AG08396 (cell line): ENCODE measurements around the gene ADAM15.

ENCODE experiments used
- DNase-seq: peaks from one replicate; pipeline ENCODE4 v3.0.0; 2012; ENCODE audit warnings: low spot score, mixed read lengths

Gene ADAM15

DNA sequence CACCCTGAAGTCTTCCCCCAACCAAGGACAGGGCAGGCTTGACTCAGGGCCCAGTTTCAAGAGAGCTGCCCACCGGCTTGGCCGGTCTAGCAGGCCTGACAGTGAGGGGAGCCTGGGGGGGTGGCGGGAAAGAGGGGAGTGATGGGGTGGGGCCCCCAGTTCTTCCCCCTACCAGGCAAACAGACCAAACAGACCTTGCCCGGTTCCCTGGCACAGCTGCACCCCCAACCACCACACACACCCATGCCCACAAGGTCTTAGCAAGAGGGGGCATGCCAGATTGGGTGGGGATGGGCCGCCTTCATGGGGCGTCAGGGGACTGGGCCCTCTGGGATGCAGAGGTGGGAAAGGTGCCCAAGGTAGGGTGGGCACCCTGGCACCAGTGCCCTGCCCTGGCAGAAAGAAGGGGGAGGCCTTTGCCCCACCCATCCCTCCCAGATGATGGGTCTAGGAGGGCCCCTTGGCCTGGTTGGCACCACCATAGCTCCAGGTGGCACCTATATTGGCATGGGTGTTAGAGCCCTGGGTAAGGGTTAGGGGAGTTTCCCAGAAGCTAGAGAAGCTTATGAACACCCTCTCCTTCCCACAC, 39.6 kb upstream of the ADAM15 start:
- no peak for DNase-seq

DNA sequence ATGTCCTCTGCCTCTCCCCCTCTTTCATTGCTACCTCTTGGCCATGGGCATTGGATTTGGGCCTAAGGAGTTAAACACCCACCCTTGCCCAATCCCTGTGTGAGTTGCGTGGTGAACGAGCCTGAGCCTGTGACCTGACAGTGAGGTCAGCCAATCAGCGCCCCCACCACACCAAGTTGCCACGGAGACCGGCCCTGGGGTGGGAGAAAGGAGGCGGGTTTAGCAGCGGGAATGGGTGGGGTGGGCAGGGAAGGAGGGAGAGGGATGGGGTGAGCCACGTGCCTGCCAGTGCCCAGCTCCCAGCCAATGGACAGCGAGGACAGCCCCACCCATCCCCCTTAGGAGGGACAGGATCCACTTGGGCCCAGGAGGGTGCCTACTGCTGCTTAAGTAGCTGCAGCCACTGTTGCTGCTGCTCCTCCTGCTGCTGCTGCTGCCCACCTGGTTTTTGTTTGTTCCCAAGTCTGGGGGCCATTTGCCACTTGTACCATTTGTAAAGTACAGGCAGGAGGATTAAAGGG, 39.0 kb upstream of the ADAM15 start:
- DNase-seq, result peak; percentile 75

DNA sequence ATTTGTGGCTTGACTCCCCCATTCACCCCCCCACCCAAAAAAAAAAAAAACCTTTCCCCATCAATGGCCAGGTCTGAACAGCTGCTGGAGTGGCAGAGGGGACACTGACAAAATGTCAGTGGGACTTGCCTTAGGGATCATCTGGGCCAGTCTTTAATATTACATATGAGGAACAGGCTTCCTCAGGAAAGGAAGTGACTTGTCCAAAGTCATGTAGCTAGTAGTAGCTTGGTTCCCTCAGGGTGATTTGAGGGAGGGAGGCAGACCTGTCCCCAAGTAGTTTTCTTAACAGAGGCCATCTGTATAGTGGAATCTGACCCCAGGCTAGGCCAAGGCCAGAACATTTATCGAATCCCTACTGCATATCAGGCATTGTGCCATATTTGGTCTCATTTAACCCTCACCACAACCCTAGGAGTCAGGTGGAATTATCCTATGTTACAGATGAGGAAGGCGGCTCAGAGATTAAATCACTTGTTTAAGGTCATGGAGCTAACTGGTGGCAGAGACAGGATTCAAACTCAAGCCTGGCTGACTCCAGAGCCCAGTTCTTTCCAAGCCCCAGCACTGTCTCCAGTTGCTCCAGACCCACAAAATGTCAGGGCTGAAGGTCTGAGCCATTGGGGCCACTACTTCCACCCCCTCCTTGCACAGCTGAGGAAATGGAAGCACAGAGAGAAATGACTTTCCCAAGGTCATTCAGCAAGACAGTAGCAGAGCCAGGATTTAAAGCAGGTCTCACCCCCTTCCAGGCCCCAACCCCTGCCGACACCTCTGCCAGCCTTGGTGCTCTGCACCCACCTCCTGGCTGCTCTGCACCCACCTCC, 38.1 kb upstream of the ADAM15 start:
- no peak for DNase-seq

DNA sequence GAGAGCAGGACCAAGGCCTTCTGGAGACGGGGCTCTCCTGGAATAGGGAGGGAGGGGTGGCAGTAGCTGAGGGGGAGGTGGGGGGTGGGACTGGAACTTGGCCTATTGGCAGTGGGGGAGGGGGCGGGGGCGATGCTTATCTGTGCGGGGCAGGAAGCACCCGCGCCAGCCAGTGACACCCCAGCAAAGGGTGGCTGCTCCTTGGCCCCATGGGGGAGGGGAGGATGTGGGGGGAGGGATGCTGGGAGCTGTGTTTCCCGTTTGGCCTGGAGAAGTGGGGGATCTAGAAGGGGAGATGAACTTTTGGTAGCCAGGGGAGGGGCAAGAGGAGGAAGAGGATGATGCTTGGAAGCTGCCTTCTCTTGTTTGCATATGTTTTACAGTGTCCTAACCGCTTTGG, 37.5 kb upstream of the ADAM15 start:
- DNase-seq, result no peak

DNA sequence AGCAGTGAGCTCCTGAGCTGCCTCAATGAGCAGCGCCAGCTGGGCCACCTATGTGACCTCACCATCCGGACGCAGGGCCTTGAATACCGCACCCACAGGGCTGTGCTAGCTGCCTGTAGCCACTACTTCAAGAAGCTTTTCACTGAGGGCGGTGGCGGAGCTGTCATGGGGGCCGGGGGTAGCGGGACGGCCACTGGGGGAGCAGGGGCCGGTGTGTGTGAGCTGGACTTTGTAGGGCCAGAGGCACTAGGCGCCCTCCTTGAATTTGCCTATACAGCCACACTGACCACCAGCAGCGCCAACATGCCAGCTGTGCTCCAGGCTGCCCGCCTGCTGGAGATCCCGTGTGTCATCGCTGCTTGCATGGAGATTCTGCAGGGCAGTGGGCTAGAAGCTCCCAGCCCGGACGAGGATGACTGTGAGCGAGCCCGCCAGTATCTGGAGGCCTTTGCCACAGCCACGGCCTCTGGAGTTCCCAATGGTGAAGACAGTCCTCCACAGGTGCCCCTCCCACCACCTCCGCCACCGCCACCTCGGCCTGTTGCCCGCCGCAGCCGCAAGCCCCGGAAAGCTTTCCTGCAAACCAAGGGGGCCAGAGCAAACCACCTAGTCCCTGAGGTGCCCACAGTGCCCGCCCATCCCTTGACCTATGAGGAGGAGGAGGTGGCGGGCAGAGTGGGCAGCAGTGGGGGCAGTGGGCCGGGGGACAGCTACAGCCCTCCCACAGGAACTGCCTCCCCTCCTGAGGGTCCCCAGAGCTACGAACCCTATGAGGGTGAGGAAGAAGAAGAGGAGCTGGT, 36.2 kb upstream of the ADAM15 start:
- no peak for DNase-seq

DNA sequence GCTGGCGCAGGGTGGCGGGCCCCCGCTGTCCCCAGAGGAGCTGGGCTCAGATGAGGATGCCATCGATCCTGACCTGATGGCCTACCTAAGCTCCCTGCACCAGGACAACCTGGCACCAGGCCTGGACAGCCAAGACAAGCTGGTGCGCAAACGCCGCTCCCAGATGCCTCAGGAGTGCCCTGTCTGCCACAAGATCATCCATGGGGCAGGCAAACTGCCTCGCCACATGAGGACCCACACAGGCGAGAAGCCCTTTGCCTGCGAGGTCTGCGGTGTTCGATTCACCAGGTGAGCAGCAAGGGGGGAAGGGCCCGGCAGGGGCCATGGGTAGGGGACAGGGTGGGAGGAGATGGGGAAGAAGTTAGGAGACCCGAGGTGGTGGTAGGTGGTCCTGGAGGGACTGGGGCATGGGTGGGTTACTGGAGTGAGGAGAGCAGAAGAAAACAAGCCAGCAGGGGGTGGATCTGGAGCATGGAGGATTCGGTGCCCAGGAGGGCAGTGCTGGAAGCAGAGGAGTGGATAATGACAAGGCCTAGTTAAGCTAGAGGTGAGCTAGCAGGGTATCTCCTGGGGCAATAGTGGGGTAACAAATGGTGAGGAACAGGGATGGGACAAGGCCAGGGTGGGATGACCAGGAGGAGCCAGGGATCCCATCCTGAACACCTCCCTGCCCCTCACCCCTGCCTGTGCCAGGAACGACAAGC, 35.4 kb upstream of the ADAM15 start:
- no peak for DNase-seq

DNA sequence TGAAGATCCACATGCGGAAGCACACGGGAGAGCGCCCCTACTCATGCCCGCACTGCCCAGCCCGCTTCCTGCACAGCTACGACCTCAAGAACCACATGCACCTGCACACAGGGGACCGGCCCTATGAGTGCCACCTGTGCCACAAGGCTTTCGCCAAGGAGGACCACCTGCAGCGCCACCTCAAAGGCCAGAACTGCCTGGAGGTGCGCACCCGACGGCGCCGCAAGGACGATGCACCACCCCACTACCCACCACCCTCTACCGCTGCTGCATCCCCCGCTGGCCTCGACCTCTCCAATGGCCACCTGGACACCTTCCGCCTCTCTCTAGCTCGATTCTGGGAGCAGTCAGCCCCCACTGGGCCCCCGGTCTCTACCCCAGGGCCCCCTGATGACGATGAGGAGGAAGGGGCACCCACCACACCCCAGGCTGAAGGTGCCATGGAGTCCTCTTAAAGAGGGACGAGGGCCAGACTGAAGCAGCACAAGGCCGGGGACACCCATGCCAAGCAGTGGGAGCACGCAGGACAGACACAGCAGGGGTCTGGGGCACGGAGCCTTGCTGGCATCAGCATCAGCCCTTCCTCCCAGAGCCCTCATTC, 34.8 kb upstream of the ADAM15 start:
- no peak for DNase-seq

DNA sequence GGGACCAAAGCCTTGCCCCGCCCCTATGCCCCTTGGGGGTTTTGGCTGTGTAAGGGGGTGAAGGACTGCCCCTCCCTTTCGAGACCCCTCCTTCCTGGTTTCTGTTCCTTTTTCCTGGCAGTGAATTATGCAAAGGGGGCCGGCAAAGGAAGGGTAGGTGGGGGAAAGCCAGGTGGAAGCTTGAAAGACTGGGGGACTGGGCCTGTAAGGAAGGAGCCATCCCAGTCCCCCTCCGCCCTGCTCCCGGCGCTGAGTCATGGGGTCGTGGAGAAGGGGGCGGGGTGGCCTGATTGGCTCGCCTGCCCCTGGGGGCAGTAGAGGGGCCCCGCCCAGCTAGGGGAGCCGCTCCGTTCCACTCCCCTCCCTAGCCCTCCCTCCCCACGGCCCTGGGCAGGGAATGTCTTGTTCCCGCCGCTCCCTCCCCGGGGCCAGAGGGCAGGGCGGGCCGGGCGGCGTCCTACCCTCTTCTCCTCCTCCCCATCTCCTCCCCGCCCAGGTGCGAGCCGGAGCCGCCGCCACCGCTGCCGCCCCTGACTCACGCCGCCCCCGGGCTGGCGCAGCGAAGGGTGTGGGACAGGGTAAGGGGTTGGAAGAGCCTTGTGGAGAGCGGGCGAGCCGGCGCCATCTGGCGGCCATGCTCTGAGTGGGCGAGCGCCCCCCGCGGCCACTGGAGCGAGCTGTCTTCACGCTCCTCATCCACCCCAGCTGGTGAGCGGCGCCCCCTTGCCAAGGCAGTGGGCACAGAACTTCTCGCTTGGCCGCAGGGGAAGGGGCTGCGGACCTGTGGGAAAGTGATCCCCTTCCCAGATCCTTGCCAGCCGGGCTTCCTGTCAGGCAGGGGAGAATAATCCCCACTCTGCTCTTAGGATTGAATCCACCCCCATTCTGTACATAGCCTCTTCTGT, 33.8 kb upstream of the ADAM15 start:
- peak; percentile 90 for DNase-seq

DNA sequence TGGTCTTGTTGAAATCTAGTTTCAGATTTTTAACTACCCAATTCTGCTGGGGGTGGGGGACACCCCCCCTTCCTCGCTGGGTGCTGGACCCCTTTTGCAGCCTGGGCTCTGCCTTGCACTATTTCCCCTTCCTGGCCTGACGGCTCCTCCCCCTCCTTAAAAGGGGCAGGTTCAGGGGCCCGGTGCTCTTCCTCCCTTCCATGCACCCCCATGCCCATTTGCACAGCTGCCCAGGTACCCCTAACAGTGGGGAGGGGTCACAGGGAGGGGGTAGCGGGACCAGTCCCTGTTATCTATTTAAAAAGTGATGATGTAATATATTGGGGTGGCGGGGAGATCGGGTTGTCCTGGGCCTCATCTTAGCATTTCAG, 33.2 kb upstream of the ADAM15 start:
- DNase-seq, result no peak

DNA sequence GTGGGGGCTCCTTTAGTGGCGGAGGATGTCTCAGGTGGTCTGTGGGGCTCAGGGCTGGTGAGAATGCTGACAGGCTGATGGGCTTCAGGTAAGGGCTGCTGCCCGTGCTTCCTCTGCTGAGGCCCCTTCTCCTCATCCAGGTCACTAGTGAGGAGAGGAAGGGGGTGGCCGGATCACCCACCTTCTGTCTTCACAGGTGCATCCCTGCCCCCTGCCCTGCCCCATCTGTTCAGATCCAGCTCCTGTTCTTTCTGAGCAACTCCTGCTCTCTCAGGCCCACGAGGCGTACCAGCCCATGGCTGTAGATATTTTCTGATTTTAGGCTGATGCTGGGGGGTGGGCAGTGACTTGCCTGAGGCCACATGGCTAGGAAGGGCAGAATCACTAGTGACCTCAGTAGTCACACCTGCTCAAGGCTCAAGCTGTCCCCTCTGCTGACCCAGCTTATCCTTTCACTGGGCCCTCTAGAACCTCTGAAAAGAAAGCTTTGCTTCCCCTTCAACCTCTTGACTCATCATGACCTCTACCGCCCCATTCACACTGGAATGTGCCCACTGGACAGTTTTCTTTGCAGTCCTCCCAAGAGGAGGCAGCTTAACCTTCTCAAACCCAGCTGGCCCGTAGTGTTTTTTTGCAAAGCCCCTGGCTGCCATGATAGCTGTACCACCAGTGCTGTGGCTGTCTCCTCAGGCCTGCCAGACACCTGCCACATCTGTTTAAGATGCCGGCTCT, 32.3 kb upstream of the ADAM15 start:
- DNase-seq, result peak; percentile 60

DNA sequence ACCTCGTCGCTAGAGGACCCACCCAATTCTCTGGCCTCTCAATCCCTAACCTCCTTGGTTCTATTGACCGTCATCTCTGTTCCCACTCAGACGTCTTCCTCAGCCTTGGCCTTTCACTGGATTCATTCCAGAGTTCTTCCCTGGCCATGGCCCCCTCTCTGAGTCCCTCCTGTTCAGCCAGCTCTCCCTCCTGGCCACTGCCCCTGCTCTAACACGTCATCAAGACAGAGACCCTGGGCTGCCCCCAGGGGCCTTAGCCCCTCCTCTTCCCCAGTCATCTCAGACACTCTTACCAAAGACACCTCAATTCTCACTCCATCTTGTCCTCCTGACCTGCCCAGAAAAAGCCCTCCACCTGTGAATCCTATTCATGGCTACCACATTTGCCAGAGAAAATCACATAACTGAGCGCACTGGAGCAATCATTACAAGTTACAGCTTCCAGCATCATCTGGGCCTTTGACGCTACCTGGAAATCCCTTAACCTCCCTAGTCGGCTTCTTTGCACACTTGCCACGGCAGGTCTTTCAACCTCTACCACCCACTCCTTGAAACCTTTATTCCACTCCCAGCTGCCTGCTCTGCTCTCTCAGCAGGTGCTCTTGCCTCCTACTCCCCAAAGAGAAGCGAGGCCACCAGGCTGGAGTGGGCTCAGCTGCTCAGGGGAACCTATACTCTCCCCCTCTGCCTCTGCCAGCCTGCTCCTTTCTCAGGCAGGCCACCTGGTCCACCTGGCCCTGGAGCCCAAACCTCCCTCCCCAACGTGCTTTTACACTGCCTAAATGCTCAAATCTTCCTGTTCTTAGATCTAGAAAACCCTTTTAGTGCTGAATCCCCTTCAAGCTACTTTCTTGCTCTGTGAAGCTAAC, 31.5 kb upstream of the ADAM15 start:
- no peak for DNase-seq

DNA sequence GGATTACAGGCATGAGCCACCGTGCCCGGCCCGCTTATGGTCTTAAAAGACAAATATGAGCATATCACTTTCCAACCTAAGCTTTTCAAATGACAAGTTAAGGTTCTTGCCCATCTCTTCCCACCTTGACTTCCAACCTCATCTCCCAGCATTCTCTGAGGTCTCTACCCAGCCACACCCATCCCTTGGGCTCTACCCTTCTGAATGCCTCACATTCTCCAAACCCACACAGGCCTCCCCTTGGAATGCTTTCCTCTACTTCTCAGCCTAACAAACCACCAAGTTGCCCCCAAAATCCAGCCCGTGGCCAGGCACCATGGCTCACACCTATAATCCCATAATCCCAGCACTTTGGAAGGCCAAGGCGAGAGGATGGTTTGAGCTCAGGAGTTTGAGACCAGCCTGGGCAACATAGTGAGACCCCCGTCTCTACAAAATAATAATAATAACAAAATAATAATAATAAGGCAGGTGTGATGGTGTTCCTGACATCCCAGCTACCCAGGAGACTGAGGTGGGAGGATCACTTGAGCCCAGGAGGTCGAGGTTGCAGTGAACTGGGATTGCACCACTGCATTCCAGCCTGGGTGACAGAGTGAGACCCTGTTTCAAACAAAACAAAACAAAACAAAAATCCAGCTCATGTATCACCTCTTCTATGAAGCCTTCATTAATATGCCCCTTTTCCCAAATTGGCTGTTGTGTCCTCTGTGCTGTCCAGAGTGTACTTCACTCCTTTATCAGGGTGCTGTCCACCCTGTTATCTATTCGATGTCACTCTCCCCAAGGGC, 28.8 kb upstream of the ADAM15 start:
- DNase-seq, result no peak

DNA sequence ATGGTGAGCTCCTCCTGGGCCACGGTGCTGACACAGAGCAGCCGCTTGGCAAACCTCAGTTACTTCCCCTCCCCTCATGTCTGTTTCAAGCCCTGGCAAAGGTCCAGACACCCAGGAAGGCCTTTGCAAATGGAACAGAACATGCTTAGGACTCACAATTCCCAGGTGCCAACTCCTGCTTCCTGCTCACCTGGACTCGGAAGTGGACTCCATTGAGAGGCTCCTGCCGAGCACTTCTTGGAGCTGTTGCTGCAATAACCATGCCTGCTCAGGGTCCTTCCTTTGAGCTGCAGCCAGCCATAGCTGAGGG, 28.2 kb upstream of the ADAM15 start:
- no peak for DNase-seq

DNA sequence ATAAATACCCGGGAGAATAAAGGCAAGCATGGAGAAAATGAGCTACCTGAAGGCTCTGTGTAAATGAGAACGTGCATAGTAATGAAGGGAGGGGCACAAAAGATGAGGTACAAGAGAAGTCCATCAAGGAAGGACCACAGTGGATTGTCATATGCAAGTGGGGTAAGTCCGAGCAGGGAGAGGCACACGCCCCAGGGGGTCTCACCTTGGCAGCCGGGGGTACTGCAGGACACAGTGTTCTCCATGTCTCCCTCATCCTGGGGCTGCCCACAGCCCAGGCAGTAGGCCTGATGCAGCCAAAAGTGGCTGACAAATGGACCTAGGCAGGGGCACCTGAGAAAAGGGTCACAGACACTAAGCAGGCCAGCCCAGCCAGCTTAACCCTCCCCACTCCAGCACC, 27.5 kb upstream of the ADAM15 start:
- no peak for DNase-seq

DNA sequence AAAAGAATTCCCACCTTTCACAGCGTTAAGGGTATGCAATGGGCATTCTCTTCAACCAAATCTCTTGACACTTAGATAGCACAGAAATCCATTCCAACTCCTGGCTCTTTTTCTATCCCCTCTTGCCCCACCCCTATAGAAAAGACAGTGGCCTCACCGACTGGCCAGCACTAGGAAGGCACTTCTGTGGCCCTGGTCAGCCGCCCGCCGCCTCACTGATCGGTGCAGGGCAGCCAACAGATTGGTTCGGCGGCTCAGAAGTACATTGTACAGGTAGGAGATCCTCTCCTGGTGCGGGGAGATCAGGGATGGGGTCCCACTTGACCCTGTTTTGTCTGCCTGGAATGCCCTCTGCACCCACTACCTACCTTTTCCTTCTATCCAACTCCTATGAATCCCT, 26.8 kb upstream of the ADAM15 start:
- DNase-seq, result no peak

DNA sequence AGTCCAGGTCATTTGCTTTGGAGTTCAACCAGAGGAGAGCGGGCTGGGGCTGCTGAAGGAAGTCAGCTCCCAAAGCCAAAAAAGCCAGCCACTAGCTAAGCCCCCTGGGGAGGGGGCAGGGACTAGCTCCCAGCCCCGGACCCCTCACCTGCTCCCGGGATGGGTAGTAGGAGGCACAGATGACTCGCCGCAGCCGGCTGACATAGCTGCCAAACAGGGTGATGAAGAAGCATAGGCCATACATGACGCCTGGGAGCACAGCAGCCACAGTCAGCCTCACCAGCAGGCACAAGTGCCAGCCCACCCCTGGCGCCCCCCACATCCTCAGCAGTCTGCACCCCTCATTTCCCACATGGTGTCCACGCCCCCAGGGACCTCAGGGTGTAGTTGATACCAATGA, 25.0 kb upstream of the ADAM15 start:
- DNase-seq, result no peak

DNA sequence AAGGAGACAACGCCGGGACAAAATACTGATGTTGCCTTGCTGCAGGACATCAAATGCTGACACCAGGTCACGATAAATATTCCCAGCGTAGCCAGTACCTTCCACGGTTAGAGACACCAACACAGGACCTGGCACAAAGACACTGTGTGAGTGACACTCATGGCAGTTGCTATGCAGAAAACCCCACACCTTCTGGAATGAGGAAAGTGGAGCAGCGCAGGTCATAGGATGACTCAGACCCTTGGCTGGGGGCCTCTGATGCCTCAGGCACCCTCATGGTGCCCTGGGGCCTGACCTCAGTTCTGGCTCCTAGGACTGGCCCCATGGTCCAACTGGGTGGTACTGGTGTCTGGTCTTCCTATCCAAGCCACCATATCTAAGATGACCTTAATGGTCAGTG, 24.5 kb upstream of the ADAM15 start:
- no peak for DNase-seq

DNA sequence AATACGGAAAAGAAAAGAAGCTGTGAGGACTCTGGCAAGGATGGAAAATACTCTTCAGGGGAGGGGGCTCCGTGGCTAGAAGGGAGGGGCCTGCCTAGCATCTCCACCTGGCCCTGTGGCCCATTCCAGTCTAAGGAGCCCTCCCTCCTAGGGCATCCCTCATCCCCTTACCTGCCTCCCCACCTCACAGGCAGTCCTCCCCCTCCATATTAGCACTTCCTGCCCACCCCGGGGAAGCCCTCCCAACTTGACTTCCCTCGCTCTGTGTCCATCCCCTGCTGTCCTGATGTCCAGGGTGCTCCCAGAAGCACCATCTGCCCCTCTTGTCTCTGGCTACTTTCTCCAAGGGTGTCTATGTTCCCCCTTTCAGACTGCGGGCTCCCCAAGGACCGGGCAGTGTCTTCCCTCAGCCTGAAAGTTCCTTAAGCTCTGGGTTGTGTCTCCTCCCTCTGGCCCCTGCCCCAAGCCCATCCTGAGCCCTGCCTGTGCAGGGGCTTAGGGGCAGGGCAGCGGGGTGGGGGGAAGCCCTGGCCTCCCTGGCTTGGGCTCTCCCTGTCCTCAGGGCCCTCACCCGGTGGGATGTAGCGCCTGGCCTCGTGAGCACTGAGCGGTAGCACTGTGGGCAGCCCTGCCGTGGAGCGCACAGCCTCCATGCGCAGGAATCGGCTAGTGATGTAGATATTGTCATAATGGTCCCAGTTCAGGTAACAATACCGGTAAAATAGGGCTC, 21.4 kb upstream of the ADAM15 start:
- no peak for DNase-seq
